Measurements from ENCODE around the gene IFNGR2. TPM values are rescaled to one million over a fixed set of nuclear protein-coding genes. Genes with fewer than 3 reads are reported as not detected.

Gene IFNGR2
- total and polyA plus RNA-seq, 2 of the 4 experiments (the other 2 are of a cell fraction) = 66.0 to 73.8 TPM

DNA sequence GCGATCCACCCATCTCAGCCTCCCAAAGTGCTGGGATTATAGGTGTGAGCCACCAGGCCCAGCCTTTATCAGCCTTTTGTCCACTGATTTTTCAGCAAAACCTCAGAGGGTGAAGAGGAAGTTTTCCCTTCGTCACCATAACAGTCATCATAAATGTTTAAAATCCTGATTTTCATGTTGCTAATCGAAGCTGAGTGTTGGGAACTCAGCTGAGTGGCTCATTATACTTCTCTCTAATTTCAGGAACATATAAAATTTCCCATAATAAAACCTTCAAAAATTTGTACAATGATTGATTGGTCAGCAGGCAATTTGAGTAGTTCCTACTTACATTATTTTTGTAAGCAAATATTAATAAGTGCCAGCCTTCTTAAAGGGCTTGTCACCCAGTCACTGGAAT lies 31.8 kb upstream of the IFNGR2 start:
- intact Hi-C loops (cut with micrococcal nuclease) (loop anchor here (5.0 kb wide), 1 partner anchor 34 kb away; no protein-coding TSS in a partner anchor), in situ Hi-C loops (cut with MboI; ENCODE audit: low sequenced_read_pairs) (no loop called here), dilution Hi-C loops (cut with HindIII; ENCODE audit: low sequenced_read_pairs, unreplicated experiment) (no loop called here)
- no peak overlapping the region for H3K27ac ChIP-seq (ENCODE audit: insufficient read depth, low read length)
- DNase-seq = no peak
- no peak overlapping the region for H2BK120ac ChIP-seq (ENCODE audit: low read depth, low read length)
- no peaks in the 10 kb centered on the region for H3K36me3 ChIP-seq (ENCODE audit: control insufficient read depth, insufficient read depth, low read length)
- no peak overlapping the region for H2BK5ac ChIP-seq (ENCODE audit: low read depth, low read length, poor library complexity, severe bottlenecking)
- H3K79me1 ChIP-seq (ENCODE audit: low read depth in 1 of 2, low read length in 2 of 2) = no peaks in the 10 kb centered on the region
- no peak overlapping the region for H4K91ac ChIP-seq (ENCODE audit: insufficient read depth, low read depth, low read length)
- H3K9ac ChIP-seq (ENCODE audit: low read depth, low read length) = no peak overlapping the region
- no peaks in the 10 kb centered on the region for H4K20me1 ChIP-seq (ENCODE audit: insufficient read depth, low read length)
- H3K4me3 ChIP-seq (ENCODE audit: insufficient read depth, low read depth, low read length) = no peak overlapping the region
- H3K18ac ChIP-seq (ENCODE audit: low read depth, low read length) = no peak overlapping the region
- no peak overlapping the region for H3K23ac ChIP-seq (ENCODE audit: low read depth, low read length)
- H4K5ac ChIP-seq (ENCODE audit: low read depth, low read length) = no peak overlapping the region
- H2BK15ac ChIP-seq (ENCODE audit: low read depth, low read length) = no peak overlapping the region
- no peak overlapping the region for H3K4me2 ChIP-seq (ENCODE audit: low read depth, low read length)
- BruUV-seq (replicated peaks) = no TSS peak
- H3K9me3 ChIP-seq (ENCODE audit: control insufficient read depth, insufficient read depth, low read length) = peaks cover 28% of the 10 kb centered on the region
- no peak overlapping the region for H3K4ac ChIP-seq (ENCODE audit: low read depth, low read length)
- no peak overlapping the region for H2AFZ ChIP-seq (replicated peaks; ENCODE audit: low read length, poor library complexity)
- H3K4me1 ChIP-seq (ENCODE audit: control insufficient read depth, insufficient read depth, low read length) = 0 out of 2 replicates have a peak, but pooled peaks cover 5% of the 10 kb centered on the region
- TF ChIP-seq, protein P1, sequence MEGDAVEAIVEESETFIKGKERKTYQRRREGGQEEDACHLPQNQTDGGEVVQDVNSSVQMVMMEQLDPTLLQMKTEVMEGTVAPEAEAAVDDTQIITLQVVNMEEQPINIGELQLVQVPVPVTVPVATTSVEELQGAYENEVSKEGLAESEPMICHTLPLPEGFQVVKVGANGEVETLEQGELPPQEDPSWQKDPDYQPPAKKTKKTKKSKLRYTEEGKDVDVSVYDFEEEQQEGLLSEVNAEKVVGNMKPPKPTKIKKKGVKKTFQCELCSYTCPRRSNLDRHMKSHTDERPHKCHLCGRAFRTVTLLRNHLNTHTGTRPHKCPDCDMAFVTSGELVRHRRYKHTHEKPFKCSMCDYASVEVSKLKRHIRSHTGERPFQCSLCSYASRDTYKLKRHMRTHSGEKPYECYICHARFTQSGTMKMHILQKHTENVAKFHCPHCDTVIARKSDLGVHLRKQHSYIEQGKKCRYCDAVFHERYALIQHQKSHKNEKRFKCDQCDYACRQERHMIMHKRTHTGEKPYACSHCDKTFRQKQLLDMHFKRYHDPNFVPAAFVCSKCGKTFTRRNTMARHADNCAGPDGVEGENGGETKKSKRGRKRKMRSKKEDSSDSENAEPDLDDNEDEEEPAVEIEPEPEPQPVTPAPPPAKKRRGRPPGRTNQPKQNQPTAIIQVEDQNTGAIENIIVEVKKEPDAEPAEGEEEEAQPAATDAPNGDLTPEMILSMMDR (conservative IDR thresholded peaks at IDR 0.05; ENCODE audit: low read depth, low read length) = no peak
- TF ChIP-seq SMC3 (IDR thresholded peaks at IDR 0.05; ENCODE audit: low read depth, low read length) (no peak), RCOR1 (IDR thresholded peaks at IDR 0.05; ENCODE audit: insufficient replicate concordance, low read length) (no peak), FOS (IDR thresholded peaks at IDR 0.05; ENCODE audit: low read depth, low read length) (no peak), NFE2L2 (IDR thresholded peaks at IDR 0.05; ENCODE audit: low read depth, low read length) (no peak), CHD1 (IDR thresholded peaks at IDR 0.05; ENCODE audit: low read depth, low read length) (no peak), POLR2A (IDR thresholded peaks at IDR 0.05; ENCODE audit: low read depth, low read length) (no peak), RAD21 (IDR thresholded peaks at IDR 0.05; ENCODE audit: low read length) (no peak), MAZ (IDR thresholded peaks at IDR 0.05; ENCODE audit: borderline replicate concordance, low read depth, low read length) (no peak)
- WGBS, 2 experiments (ENCODE audit: extremely low coverage in 2 of 2, insufficient read length in 1 of 2) = no CpG with 5 or more reads among the region's 3 CpGs
- H3K27me3 ChIP-seq (ENCODE audit: control insufficient read depth, insufficient read depth, low read length) = no peaks in the 10 kb centered on the region; the same call in 1 of the 2 replicates
- H3K9me1 ChIP-seq (ENCODE audit: insufficient read depth, low read length) = no peaks in the 10 kb centered on the region
- H2BK20ac ChIP-seq (ENCODE audit: low read depth, low read length) = no peak overlapping the region
- POLR2A ChIA-PET (ENCODE audit: unreplicated experiment) = no interaction called here
- CTCF ChIA-PET = no interaction called here
- H2AK9ac ChIP-seq (replicated peaks; ENCODE audit: low read depth, low read length, poor library complexity) = no peak overlapping the region
- H3K56ac ChIP-seq (ENCODE audit: extremely low read depth, insufficient read depth, low read length) = no peak overlapping the region
- no peak overlapping the region for H2AK5ac ChIP-seq (ENCODE audit: low read depth, low read length)
- H4K8ac ChIP-seq (ENCODE audit: low read depth in 2 of 2, low read length in 2 of 2) = no peak overlapping the region
- ATAC-seq (ENCODE audit: low read depth) = no peak
- H3K14ac ChIP-seq (replicated peaks; ENCODE audit: low read depth, low read length) = no peak overlapping the region
